Muscle of back (tissue), 10 donors: ENCODE data around the gene LBHD2. TPM values are rescaled to one million over a fixed set of nuclear protein-coding genes. Genes with fewer than 3 reads are reported as not detected.

Experiments
- polyA plus RNA-seq, 10 donors: library from polyadenylated mRNA; unstranded; fragments of 120-200 nt; gene quantifications; one replicate each; pipeline ENCODE4 v1.2.1, GENCODE V29; 2013; ENCODE audit not compliant: insufficient read length in 10 of 10

Gene LBHD2
- polyA plus RNA-seq, 10 donors, result 0.17 TPM; not detected in 9

Other genes with a start within 250 kb of the LBHD2 start
- gene AMN, start 161.5 kb upstream of the LBHD2 start, polyA plus RNA-seq, result 1 to 10 TPM in 1 of 10 donors, under 1 TPM in 9; 0.26 to 1.4 (median 0.39) TPM
- 10 to 100 TPM; 46.8 to 58.7 (median 54.6) TPM for gene CDC42BPB, start 26.7 kb upstream of the LBHD2 start, polyA plus RNA-seq
- 1 to 10 TPM in 1 of 10 donors, under 1 TPM in 9; 0.12 to 1.5 (median 0.51) TPM for gene EXOC3L4, start 10.5 kb downstream of the LBHD2 start, polyA plus RNA-seq
- gene TNFAIP2, start 39.3 kb downstream of the LBHD2 start, polyA plus RNA-seq, result 10 to 100 TPM; 38.5 to 82.1 (median 53.0) TPM